ENCODE data around the gene CACNA1C.

CACNA1C gene

DNA sequence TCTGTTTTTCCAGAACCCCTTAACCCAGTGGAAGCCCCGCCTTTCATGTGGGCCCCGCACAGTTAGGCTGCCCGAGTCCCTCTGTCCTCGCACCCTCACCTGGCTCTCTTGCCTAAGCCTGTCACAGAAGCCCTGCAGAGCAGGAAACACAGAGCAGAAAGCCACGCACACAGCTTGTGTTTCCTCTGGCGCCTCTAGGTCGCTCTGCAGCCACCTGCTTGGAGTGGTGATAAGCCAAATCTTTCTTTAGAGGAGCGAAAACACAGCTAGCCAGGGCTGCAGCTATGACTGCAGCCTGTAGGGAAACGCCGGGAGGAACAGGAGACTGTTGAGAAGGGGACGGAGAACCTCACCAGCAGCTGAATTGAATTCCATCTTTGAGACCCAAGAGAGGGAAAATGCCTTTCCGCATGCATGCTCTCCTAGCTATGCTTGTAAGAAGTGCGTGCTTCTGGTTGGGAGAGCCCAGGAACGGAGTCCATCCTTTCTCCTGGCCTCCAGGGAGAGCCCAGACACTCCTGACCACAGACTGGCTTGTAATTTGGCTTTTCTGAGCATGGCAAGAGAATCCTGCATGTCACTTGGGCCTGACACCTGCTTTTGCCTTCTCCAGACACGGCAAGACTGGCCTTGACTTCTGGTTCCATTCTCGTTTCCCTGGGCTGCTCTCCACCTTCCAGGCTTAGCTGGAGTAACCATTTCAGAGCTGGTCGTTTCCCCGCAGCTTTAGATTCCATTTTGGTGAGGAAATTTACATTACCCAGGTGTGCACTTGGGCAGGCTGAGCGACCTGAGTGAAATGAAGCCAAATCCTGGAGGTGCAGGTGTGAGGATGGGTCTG lies 301.6 kb downstream of the CACNA1C start:
- Histone ChIP-seq H3K27ac (no peak overlapping the region), H3K27me3 (replicated peaks) (no peaks in the 10 kb centered on the region), H3K36me3 (replicated peaks) (no peaks in the 10 kb centered on the region), H3K4me3 (ENCODE audit: low read depth, low read length) (no peak overlapping the region)
- in situ Hi-C loops (cut with HindIII; ENCODE audit: low pct_ligation_motif_present, low sequenced_read_pairs): no loop called here
- TF ChIP-seq, protein P1, sequence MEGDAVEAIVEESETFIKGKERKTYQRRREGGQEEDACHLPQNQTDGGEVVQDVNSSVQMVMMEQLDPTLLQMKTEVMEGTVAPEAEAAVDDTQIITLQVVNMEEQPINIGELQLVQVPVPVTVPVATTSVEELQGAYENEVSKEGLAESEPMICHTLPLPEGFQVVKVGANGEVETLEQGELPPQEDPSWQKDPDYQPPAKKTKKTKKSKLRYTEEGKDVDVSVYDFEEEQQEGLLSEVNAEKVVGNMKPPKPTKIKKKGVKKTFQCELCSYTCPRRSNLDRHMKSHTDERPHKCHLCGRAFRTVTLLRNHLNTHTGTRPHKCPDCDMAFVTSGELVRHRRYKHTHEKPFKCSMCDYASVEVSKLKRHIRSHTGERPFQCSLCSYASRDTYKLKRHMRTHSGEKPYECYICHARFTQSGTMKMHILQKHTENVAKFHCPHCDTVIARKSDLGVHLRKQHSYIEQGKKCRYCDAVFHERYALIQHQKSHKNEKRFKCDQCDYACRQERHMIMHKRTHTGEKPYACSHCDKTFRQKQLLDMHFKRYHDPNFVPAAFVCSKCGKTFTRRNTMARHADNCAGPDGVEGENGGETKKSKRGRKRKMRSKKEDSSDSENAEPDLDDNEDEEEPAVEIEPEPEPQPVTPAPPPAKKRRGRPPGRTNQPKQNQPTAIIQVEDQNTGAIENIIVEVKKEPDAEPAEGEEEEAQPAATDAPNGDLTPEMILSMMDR (IDR thresholded peaks at IDR 0.05; ENCODE audit: low read depth, low read length, missing control alignments): no peak
- no peak for DNase-seq

GRCh38 chr12:2355198-2355597 lies 302.4 kb downstream of the CACNA1C start:
- Histone ChIP-seq H3K4me3 (ENCODE audit: low read depth, low read length) (no peak overlapping the region), H3K27ac (no peak overlapping the region), H3K27me3 (replicated peaks) (no peaks in the 10 kb centered on the region), H3K36me3 (replicated peaks) (no peaks in the 10 kb centered on the region)
- TF ChIP-seq, protein P1 (IDR thresholded peaks at IDR 0.05; ENCODE audit: low read depth, low read length, missing control alignments): no peak
- in situ Hi-C loops (cut with HindIII; ENCODE audit: low pct_ligation_motif_present, low sequenced_read_pairs): no loop called here
- no peak for DNase-seq

GRCh38 chr12:2355604-2356003 lies 302.8 kb downstream of the CACNA1C start:
- in situ Hi-C loops (cut with HindIII; ENCODE audit: low pct_ligation_motif_present, low sequenced_read_pairs): no loop called here
- Histone ChIP-seq H3K27ac (no peak overlapping the region), H3K4me3 (ENCODE audit: low read depth, low read length) (no peak overlapping the region), H3K36me3 (replicated peaks) (no peaks in the 10 kb centered on the region), H3K27me3 (replicated peaks) (no peaks in the 10 kb centered on the region)
- DNase-seq: no peak
- TF ChIP-seq, protein P1 (IDR thresholded peaks at IDR 0.05; ENCODE audit: low read depth, low read length, missing control alignments): no peak

DNA sequence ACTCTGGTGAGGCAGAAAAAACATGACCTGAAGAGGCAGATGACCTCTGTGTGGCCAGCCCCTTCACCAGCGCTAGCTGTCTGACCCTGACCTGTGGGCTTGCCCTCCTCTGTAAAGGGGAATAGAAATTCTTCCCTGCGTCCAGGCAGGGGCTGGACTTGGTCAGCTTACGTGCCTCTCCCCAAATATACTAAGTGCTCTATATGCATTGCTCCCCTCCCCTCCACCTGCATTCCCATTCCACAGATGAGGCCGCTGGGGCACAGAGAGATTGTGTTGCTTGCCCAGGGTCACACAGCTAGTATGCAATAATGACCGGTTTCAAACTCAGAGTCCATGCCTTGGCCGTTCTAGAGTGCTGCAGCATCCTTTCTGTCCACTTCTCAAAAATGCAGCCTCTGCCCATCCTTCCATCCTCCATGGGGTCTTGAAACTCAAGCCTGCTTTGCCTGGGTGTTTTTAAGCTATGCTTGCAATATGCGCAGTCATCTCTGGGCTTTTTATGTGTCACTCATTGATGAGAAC lies 303.9 kb downstream of the CACNA1C start:
- no peak overlapping the region for H3K4me3 ChIP-seq (ENCODE audit: low read depth, low read length)
- in situ Hi-C loops (cut with HindIII; ENCODE audit: low pct_ligation_motif_present, low sequenced_read_pairs): no loop called here
- DNase-seq: no peak
- H3K27ac ChIP-seq: no peak overlapping the region
- no peaks in the 10 kb centered on the region for H3K36me3 ChIP-seq (replicated peaks)
- TF ChIP-seq, protein P1 (IDR thresholded peaks at IDR 0.05; ENCODE audit: low read depth, low read length, missing control alignments): no peak
- no peaks in the 10 kb centered on the region for H3K27me3 ChIP-seq (replicated peaks)

GRCh38 chr12:2358986-2359658 lies 306.3 kb downstream of the CACNA1C start:
- H3K27ac ChIP-seq: no peak overlapping the region
- DNase-seq: no peak

More at GRCh38 chr12:2358986-2359658, 306.3 kb downstream of the CACNA1C start:
- Histone ChIP-seq H3K4me3 (ENCODE audit: low read depth, low read length) (no peak overlapping the region), H3K27me3 (replicated peaks) (no peaks in the 10 kb centered on the region), H3K36me3 (replicated peaks) (no peaks in the 10 kb centered on the region)
- in situ Hi-C loops (cut with HindIII; ENCODE audit: low pct_ligation_motif_present, low sequenced_read_pairs): no loop called here
- TF ChIP-seq, protein P1 (IDR thresholded peaks at IDR 0.05; ENCODE audit: low read depth, low read length, missing control alignments): no peak

Data from brain microvascular endothelial cell (primary cell).